NCI-H524 treated with DMSO at 0.1 percent for 48 hours (cell line): Measurements from ENCODE around the gene ARPC2.
A peak's percentile ranks its signal among the peaks of the same experiment; 100 is the strongest.

ENCODE experiments used
- DNase-seq: peaks from one replicate; lab custom pipeline; 2025; lab: John Stamatoyannopoulos, UW

Gene ARPC2

GRCh38 chr2:218290316-218291261, 73.6 kb downstream of the ARPC2 start:
- no peak for DNase-seq

DNA sequence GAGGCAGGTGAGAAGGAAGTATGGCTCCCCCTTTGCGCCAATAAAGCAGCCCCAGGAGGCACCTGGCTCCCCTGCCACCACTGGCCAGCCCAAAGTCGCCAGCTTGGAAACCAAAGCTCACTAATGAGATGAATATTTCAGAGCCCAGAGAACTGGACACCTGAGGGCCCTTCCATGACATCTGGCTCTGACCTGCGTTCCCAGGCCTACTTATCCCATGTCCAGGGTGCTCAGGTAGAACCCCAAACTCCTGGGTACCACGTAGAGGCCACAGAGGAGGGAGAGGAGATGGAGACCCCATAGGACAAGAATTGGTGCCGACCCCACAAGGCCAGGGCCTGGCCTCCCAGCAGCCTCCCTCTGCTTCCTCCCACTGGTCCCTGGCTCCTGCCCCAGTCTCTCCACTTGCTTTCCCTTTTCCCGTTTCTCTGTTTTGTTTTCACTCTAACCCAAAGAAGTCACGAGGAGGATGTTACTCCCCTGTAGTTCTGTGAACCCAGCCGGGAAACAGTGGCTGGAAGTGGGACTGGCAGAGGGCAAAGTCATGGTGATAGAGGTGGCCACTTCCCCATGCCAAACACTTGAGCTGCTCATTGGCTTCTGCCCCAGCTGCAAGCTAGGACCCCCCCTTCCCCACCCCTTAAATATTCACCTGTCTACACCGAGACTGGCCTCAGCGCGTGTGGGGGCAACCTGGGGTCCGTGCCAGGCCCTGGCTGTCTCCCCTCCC, 74.5 kb downstream of the ARPC2 start:
- DNase-seq: no peak

DNA sequence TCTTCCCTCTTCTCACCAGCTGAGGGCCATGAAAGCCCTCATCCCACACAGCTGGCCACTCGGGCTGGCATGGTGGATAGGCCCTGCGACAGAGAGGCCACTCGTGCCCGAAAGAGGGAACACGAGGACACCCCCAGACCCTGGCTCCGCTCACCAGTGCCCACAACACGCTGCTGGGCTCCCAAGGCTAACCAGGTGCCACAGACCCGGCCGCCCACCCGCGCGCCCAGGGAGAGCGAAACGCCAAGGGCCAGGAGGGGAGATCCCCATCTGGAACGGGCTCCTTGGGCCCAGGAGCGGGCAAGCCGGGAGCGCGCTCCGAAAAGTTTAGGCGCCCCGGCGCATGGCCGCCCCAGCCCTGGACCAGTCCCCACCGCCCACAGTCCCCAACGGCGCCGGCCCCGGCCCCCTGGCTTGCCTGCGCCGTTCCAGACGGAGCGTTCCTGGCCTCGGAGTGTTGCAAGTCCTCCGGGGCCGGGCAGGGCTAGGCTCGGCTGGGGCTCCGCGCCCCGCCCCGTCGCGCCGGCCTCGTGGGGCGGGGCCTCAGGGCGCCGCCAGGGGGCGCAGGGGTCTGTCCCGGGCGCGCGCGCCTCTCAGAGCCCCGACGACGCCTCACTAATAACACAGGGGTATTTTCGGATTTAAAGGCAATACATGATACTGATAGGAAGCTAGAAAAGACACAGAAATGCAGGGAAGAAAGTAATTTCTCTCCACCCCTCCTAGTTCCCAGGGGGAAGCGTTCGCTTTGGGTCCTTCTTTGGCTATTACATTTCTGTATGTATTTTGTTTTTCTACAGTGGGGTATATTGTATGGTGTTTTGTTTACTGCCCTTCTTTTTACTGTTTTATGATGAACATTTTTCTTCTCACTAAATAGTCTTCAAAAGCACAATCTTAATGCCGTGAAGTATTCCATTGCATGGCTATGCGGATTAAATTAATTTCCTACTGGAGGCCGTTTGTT, 75.3 kb downstream of the ARPC2 start, which contains the start of gene TMBIM1:
Gene TMBIM1 (minus strand): TSS at position 456 of the 967 bp plus-strand sequence. CDS start 10,362 bp downstream, outside the sequence.
- no peak for DNase-seq

DNA sequence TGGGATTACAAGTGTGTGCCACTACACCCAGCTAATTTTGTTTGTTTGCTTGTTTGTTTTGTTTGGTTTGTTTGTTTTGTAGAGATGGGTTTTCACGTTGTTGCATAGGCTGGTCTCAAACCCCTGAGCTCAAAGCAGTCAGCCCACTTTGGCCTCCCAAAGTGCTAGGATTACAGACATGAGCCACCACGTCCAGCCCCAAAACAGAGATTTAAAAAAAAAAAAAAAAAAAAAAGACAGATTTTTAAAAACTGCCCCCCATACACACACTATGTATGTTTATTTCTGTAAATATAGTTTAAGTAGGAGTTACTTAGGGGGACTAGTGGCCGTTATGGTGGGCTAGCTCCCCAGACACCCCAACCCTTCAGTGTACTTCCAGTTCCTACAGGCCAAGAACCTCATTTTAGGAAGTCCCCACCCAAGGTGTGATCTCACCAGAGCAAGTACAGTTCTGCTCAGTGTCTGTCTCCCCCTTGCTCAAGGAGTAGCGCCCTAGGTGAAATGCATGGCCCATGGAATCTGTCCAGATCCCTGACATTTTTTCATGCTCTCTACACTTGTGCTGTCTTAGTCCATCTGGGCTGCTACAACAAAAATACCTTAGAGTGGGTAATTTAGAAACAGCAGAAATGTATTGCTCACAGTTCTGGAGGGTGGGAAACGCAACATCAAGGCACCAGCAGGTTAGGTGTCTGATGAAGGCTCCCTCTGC, 76.9 kb downstream of the ARPC2 start:
- no peak for DNase-seq

DNA sequence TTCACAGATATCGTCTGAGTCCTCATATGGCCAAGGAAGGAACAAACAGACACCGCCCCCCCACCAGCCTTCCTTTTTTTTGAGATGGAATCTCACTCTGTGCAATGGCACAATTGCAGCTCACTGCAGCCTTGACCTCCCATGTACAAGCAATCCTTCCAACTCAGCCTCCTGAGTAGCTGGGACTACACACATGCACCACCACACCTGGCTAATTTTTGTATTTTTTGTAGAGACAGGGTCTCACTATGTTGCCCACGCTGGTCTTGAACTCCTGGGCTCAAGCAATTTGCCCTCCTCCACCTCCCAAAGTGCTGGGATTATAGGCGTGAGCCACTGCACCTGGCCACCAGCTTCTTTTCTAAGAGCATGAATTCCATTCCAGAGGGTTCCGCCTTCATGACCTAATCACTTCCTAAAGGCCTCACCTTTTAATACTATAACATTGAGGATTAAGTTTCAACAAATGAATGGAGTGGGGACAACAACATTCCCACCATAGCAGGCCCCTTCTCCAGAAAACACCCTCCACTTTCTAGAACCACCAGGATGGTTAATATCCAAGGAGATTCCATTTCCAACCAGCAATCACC, 77.5 kb downstream of the ARPC2 start:
- DNase-seq: no peak

GRCh38 chr2:218295029-218295428, 78.0 kb downstream of the ARPC2 start:
- no peak for DNase-seq

GRCh38 chr2:218296200-218296599, 79.2 kb downstream of the ARPC2 start:
- no peak for DNase-seq

DNA sequence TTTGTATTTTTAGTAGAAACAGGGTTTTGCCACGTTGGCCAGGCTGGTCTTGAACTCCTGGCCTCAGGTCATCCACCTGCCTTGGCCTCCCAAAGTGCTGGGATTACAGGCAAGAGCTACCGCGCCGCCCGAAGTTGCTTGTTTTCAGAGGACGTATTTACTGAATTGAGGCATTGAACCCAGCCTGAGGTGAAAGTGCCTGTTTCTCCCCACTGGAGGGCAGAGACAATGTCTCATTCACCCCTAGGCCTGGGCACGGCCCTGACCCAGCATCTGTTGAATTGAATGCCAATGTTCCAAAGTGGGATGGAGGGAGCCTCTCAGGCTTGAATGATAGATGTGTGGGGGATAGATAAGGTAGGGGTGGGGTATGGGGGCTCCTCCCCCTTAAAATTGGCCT, 79.9 kb downstream of the ARPC2 start:
- no peak for DNase-seq

- no peak for DNase-seq
These were observed 81.4 kb downstream of the ARPC2 start for GRCh38 chr2:218298314-218298875.

DNA sequence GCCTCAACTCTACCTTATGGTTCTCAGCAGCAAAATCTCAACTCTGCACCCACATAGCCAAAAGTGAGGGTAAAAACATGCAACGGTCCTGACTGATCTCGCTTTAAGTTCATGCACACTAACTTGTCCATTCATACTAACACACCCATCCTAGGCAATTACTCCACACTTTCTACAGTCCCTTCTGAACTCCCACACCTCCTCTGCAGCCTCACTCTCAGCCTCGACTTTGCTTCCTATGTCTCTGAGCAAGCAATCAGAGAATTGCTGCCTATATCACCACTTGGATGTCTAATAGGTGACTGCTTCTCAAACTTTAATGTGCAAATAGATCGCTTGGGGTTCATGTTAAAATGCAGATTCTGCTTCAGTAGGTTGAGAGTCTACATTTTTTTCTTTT, 83.2 kb downstream of the ARPC2 start:
- no peak for DNase-seq

DNA sequence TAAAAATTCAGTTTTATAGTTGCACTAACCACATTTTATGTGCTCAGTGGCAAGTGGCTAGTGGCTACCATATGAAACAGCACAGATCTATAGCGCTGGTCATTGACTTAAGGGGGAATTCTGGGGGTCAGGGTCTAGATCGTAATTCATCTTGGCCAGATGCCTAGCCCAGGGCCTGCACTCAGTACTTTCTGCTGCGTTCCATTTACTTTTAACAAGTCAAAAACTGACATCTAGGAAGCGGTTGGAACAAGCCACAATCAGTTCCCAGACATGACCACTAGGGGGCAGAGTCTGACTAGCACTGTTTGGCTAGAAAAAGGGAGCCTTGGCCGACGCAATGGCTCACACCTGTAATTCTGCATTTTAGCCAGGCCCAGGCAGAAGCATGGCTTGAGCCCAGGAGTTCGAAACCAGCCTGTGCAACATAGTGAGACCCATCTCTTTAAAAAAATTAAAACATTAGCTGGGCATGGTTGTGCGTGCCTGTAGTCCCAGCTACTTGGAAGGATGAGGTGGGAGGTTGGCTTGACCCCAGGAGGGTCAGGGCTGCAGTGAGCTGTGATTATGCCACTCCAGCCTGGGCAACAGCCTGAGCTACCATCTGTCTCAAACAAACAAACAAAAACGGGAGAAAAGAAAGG, 84.3 kb downstream of the ARPC2 start:
- DNase-seq: peak; percentile 32
